HK-2 (cell line): ENCODE measurements around the gene CENPF.

Source experiments
- DNase-seq: peaks from one replicate; pipeline ENCODE4 v3.0.0-alpha.2; 2018; ENCODE audit not compliant: unreplicated experiment

The CENPF gene

GRCh38 chr1:214708321-214708955, 105.4 kb downstream of the CENPF start:
- DNase-seq = no peak

- no peak for DNase-seq
These were observed 106.2 kb downstream of the CENPF start for GRCh38 chr1:214709241-214709640.

GRCh38 chr1:214712737-214713136, 109.7 kb downstream of the CENPF start:
- no peak for DNase-seq
